K562 (cell line): Measurements from ENCODE around the gene SFXN5. TPM values are rescaled to one million over a fixed set of nuclear protein-coding genes. Genes with fewer than 3 reads are reported as not detected.

Source experiments
- ADNP ChIP-seq: fragments of 200-800 bp; sonication (Bioruptor generic); IDR thresholded peaks from 2 replicates; pipeline ENCODE4 v1.6.1; 2016; ENCODE audit warnings: missing genetic modification characterization, missing compliant biosample characterization
- CTBP1 ChIP-seq: fragments of 450-650 bp; IDR thresholded peaks from 2 replicates; pipeline ENCODE4 v1.6.1; 2016; ENCODE audit warnings: borderline replicate concordance
- LEF1 ChIP-seq: fragments of 450-650 bp; IDR thresholded peaks from 2 replicates; pipeline ENCODE4 v1.6.1; 2016; ENCODE audit warnings: mild to moderate bottlenecking
- NR1H2 ChIP-seq: sonication (generic); formaldehyde crosslinking; IDR thresholded peaks from 2 replicates; pipeline ENCODE4 v1.4.0; 2020; ENCODE audit warnings: mild to moderate bottlenecking, missing genetic modification reagents
- RFX1 ChIP-seq: fragments of 450-650 bp; IDR thresholded peaks from 2 replicates; pipeline ENCODE4 v1.6.1; 2016; ENCODE audit warnings: mild to moderate bottlenecking, moderate library complexity
- SMARCE1 ChIP-seq: fragments of 450-650 bp; IDR thresholded peaks from 2 replicates; pipeline ENCODE4 v1.7.1; 2016; ENCODE audit warnings: mild to moderate bottlenecking
- TBL1XR1 ChIP-seq, 2 experiments: IDR thresholded peaks; 2 replicates each; pipeline ENCODE4 v1.6.1; 2012; ENCODE audit warnings: improper control_type of control experiment in 2 of 2, low read length in 2 of 2, mild to moderate bottlenecking in 1 of 2
- ZEB2 ChIP-seq: fragments of 450-650 bp; IDR thresholded peaks from 2 replicates; pipeline ENCODE4 v1.6.1; 2016
- ZFX ChIP-seq: sonication (generic); formaldehyde crosslinking; IDR thresholded peaks from 2 replicates; pipeline ENCODE4 v1.8.0; 2022; ENCODE audit warnings: mild to moderate bottlenecking, missing genetic modification reagents, moderate library complexity
- ZNF318 ChIP-seq, 2 experiments: fragments of 450-650 bp; IDR thresholded peaks; 2 replicates each; pipeline ENCODE4 v1.6.1; 2016; ENCODE audit warnings: mild to moderate bottlenecking in 2 of 2, borderline replicate concordance in 1 of 2, low read depth in 1 of 2, moderate library complexity in 1 of 2
- ZNF324 ChIP-seq: fragments of 250-450 bp; sonication (Bioruptor Pico); IDR thresholded peaks from 2 replicates; pipeline ENCODE4 v1.4.0; 2020; ENCODE audit warnings: mild to moderate bottlenecking
- ZNF444 ChIP-seq: fragments of 250-450 bp; sonication (Bioruptor Pico); IDR thresholded peaks from 2 replicates; pipeline ENCODE4 v1.4.0; 2020; ENCODE audit warnings: mild to moderate bottlenecking, moderate library complexity
- polyA plus RNA-seq, 8 experiments: library from polyadenylated mRNA; depleted of rRNA in 4 of 8; stranded (reverse) in 5 of 8; unstranded in 3 of 8; fragments of >200 nt; fragmentation: Nextera tagmentation in 2 of 8; fragmentation: Illumina TruSeq in 1 of 8; extraction: Ambion mirVana in 2 of 8; extraction: Trizol in 1 of 8; gene quantifications; 2 replicates each; pipeline versions ENCODE4 v1.2.1 to v1.2.3, GENCODE V29; 2011 to 2014; ENCODE audit warnings: inconsistent platforms in 1 of 8, missing spikeins in 1 of 8
- total RNA-seq, 7 experiments: library from RNA; depleted of rRNA in 6 of 7; stranded (reverse); fragments of >200 nt in 6 of 7; fragmentation: Illumina TruSeq in 2 of 7; extraction: Trizol in 2 of 7; gene quantifications; 2 replicates each; pipeline versions ENCODE4 v1.2.1 to v1.2.3, GENCODE V29; 2011 to 2021; ENCODE audit warnings: low replicate concordance in 1 of 7
- TF ChIP-seq, protein P1 (sequence below): sonication (generic); formaldehyde crosslinking; IDR thresholded peaks from 2 replicates; pipeline ENCODE4 v1.8.0; 2022; ENCODE audit warnings: missing genetic modification reagents, mild to moderate bottlenecking, borderline replicate concordance
- TF ChIP-seq, protein P2 (sequence below): fragments of 450-650 bp; formaldehyde crosslinking; IDR thresholded peaks from 2 replicates; pipeline ENCODE4 v1.4.0; 2020; ENCODE audit warnings: mild to moderate bottlenecking, moderate library complexity

Gene SFXN5
- total and polyA plus RNA-seq, 9 of the 15 experiments (the other 6 are each of a cell fraction or from before 2014, with no cell fraction given): 8.3 to 22.6 (median 16.0) TPM

GRCh38 chr2:73069041-73069854 is 2.3 kb downstream of the SFXN5 start (continued):
- TF ChIP-seq LEF1 (peak; percentile 22; the same call in 1 of the 2 replicates), CTBP1 (no peak), ZEB2 (no peak), ZFX (CRISPR knock-in tag) (no peak), ZNF324 (no peak), TBL1XR1 (IDR thresholded peaks at IDR 0.05; ENCODE audit: low read length in 2 of 2) (peak in 1 of 2 experiments; percentile 39; a peak in 1 of 4 replicates), ZNF444 (CRISPR knock-in tag) (no peak), ADNP (tag) (no peak), RFX1 (no peak), SMARCE1 (0 out of 2 replicates have a peak, but pooled peaks have one; percentile 26), ZNF318 (IDR thresholded peaks at IDR 0.05; ENCODE audit: borderline replicate concordance in 1 of 2, low read depth in 1 of 2) (no peak), NR1H2 (CRISPR knock-in tag) (no peak)
- TF ChIP-seq, protein P1, sequence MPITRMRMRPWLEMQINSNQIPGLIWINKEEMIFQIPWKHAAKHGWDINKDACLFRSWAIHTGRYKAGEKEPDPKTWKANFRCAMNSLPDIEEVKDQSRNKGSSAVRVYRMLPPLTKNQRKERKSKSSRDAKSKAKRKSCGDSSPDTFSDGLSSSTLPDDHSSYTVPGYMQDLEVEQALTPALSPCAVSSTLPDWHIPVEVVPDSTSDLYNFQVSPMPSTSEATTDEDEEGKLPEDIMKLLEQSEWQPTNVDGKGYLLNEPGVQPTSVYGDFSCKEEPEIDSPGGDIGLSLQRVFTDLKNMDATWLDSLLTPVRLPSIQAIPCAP: no peak
- TF ChIP-seq, protein P2, sequence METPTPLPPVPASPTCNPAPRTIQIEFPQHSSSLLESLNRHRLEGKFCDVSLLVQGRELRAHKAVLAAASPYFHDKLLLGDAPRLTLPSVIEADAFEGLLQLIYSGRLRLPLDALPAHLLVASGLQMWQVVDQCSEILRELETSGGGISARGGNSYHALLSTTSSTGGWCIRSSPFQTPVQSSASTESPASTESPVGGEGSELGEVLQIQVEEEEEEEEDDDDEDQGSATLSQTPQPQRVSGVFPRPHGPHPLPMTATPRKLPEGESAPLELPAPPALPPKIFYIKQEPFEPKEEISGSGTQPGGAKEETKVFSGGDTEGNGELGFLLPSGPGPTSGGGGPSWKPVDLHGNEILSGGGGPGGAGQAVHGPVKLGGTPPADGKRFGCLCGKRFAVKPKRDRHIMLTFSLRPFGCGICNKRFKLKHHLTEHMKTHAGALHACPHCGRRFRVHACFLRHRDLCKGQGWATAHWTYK (CRISPR knock-in tag): no peak
